AG10803 (cell line): ENCODE measurements around the gene MYO15A.

ENCODE experiments used
- DNase-seq: peaks from one replicate; pipeline ENCODE4 v3.0.0; 2010; ENCODE audit warnings: low read depth
- H3K4me3 ChIP-seq: 2 replicates; pipeline ENCODE4 v1.5.1; 2011; ENCODE audit warnings: mild to moderate bottlenecking, low read length, control low read depth
- TF ChIP-seq, protein P1 (sequence below): conservative IDR thresholded peaks from 2 replicates; pipeline ENCODE4 v1.5.1; 2011; ENCODE audit warnings: mild to moderate bottlenecking, low read length, control low read depth, inconsistent platforms

The MYO15A gene

GRCh38 chr17:18224387-18225120 lies 116.0 kb downstream of the MYO15A start:
- TF ChIP-seq, protein P1, sequence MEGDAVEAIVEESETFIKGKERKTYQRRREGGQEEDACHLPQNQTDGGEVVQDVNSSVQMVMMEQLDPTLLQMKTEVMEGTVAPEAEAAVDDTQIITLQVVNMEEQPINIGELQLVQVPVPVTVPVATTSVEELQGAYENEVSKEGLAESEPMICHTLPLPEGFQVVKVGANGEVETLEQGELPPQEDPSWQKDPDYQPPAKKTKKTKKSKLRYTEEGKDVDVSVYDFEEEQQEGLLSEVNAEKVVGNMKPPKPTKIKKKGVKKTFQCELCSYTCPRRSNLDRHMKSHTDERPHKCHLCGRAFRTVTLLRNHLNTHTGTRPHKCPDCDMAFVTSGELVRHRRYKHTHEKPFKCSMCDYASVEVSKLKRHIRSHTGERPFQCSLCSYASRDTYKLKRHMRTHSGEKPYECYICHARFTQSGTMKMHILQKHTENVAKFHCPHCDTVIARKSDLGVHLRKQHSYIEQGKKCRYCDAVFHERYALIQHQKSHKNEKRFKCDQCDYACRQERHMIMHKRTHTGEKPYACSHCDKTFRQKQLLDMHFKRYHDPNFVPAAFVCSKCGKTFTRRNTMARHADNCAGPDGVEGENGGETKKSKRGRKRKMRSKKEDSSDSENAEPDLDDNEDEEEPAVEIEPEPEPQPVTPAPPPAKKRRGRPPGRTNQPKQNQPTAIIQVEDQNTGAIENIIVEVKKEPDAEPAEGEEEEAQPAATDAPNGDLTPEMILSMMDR: no peak
- peak overlapping the region; percentile 59 for H3K4me3 ChIP-seq

DNA sequence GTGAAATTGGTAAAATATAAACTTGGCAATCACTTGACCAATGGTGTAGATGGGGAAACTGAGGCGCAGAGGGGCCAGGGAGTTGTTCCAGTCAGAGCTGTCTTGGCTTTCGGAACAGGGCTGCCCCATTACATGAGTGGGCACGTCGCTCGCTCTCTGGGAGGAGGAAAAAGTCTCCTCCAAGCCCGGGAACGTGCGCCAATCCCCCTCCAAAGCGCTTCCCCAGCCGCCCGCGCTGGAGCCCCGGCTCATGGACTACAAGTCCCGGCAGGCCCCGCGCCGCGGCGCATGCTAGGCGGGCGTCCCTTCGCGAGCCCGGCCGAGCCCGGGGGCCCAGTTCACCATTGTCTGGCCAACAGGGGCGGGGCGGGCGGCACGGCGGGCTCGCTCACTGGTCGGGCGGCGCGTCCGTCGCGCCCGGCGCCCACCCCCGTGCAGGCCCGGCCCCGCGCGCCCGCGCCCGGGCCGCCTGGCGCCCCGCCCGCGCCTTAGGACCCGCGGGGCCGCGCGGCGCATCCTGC lies 116.6 kb downstream of the MYO15A start, which contains the start of gene LLGL1:
Gene LLGL1 (plus strand): TSS at position 515 of the 521 bp plus-strand sequence. CDS start 48 bp downstream, outside the sequence.
- peak; percentile 94 for DNase-seq
- peak within 1 kb of the TSS; percentile 90 for H3K4me3 ChIP-seq
- TF ChIP-seq, protein P1: no peak

More at GRCh38 chr17:18224387-18225120, 116.0 kb downstream of the MYO15A start:
- DNase-seq: no peak

DNA sequence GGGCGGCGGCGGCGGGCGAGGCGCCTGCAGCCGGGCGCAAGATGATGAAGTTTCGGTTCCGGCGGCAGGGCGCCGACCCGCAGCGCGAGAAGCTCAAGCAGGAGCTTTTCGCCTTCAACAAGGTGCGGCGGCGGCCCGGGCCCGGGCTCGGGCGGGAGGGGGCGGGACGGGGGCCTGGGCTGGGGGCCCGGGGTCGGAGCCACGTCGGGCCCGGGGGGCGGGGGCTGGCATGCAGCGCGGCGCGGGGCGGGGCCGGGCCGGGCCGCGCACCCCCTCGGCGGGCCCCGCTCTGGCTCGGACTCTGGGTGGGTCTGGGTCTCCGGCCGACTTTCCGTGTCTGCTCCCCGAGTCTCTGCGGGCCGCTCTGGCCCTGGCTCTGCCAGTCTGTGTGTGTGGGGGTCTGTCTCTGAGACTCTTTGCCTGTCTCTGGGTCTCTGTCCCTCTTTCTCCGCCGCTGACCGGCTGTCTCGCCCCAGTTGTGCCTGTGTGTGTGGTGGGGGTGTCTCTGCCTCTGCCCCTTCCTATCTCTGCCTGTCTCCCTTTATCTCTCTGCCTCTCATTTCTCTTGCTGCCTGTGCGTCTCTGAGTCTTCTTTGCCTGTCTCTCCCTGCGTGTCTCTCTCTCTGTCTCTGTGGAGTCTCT lies 117.2 kb downstream of the MYO15A start:
- no peak for DNase-seq
- H3K4me3 ChIP-seq: peak overlapping the region; percentile 90
- TF ChIP-seq, protein P1: no peak

- TF ChIP-seq, protein P1: no peak
- H3K4me3 ChIP-seq: peak overlapping the region; percentile 90
- DNase-seq: no peak
Measured at GRCh38 chr17:18226284-18226945, 117.9 kb downstream of the MYO15A start.

GRCh38 chr17:18227635-18228034 lies 119.1 kb downstream of the MYO15A start:
- TF ChIP-seq, protein P1: no peak
- no peak for DNase-seq

DNA sequence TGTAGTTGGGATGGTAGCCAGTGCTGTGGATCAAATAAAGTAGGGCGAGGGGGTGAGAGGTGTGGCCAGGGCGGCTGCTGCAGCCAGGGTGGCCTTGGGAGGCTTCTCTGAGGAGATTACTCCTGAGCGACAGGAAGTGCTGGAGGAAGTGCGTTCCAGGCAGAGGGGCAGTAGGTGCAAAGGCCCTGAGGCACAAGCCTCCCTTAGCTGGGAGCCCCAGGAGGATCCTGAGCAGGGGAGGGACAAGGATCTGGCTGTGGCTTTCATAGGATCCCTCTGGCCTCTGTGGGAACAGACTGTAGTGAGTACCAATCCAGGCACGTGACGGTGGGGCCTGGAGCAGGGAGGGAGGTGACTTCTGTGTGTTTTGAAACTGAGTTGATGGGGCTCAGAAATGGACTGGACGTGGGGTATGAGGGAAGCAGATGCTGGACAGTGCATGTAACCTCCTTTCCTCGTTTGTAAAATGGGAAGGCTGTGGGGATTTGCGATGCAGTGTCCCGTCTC lies 119.7 kb downstream of the MYO15A start:
- TF ChIP-seq, protein P1: no peak
- no peak for DNase-seq
- no peak overlapping the region for H3K4me3 ChIP-seq

More at GRCh38 chr17:18227635-18228034, 119.1 kb downstream of the MYO15A start:
- no peak overlapping the region for H3K4me3 ChIP-seq
